NCI-H1092 (cell line): ENCODE data around the gene RETREG2.
A peak's percentile ranks its signal among the peaks of the same experiment; 100 is the strongest.

Experiments
- DNase-seq: peaks from one replicate; lab custom pipeline; 2025; lab: John Stamatoyannopoulos, UW

RETREG2 gene

DNA sequence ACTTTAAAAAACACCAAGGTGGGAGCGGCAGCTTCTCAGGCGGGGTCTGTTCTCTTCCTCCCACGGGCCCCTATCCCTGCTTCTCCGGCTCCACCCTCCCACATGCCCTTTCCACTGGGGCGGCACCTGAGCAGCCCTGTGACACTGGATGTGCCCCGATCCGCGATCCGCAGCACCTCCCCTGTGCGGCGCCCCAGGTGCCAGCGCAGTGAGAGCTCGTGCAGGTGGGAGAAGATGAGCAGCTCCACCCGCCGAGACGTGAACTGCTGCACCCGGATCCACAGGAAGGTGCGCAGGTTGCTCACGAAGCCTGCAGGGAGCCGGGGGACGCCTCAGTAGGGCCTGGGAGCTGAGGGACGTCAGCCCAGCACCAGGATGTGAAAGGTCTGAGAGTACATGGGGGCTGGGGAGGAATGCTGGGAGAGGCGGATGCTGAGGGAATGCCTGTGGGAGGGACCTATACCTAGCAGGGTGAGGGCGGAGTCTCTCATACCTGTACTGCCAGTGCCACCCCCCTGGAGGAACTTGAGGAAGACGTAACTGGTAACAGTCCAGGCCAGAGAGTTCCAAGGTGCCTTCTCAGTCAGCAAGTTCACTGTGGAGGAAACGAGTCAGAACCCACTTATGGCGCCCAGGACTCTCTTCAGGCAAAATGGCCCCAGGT lies 37.9 kb downstream of the RETREG2 start:
- DNase-seq, result no peak

DNA sequence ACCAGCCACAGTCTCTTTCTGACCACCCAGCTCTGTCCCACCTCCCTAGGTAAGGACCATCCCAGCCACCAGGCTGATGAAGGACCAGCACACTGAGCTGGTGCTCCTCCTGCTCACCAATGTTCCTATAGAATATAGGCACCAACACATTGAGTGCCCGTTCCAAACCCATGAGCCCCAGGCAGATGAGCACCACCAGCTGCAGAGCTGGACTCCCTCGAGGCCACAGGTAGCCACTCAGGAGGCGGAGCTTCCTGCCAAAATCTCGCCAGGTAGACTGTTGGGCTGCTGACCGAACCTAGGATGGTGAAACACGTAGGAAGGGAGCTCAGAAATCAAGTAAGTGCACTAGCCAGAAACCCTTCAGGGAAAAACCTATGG lies 38.5 kb downstream of the RETREG2 start:
- DNase-seq, result no peak

DNA sequence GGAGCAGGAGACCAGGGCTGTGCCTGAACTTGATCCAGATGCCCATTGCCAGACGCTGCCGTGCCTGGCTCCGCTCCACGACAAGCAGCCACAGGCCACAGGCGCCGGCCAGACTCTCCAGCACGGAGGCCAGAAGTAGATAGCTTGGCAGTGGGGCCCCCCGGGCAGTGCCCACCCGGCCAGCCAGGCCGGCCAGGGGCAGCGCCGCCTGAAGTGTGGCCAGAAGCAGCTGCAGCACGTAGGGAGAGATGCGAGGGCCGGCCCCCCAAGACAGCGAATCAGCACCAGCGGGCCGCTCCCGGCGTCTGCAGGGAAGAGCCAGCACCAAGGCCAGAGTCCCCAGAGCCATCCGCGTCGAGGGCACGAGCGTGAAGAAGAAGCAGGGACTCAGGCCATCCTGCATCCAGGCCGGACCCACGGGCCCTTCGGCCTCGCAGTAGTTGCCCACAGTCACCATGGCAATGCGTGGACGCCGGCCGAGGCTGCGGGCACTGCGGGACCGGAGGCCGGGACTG lies 40.2 kb downstream of the RETREG2 start:
- DNase-seq, result peak; percentile 52

DNA sequence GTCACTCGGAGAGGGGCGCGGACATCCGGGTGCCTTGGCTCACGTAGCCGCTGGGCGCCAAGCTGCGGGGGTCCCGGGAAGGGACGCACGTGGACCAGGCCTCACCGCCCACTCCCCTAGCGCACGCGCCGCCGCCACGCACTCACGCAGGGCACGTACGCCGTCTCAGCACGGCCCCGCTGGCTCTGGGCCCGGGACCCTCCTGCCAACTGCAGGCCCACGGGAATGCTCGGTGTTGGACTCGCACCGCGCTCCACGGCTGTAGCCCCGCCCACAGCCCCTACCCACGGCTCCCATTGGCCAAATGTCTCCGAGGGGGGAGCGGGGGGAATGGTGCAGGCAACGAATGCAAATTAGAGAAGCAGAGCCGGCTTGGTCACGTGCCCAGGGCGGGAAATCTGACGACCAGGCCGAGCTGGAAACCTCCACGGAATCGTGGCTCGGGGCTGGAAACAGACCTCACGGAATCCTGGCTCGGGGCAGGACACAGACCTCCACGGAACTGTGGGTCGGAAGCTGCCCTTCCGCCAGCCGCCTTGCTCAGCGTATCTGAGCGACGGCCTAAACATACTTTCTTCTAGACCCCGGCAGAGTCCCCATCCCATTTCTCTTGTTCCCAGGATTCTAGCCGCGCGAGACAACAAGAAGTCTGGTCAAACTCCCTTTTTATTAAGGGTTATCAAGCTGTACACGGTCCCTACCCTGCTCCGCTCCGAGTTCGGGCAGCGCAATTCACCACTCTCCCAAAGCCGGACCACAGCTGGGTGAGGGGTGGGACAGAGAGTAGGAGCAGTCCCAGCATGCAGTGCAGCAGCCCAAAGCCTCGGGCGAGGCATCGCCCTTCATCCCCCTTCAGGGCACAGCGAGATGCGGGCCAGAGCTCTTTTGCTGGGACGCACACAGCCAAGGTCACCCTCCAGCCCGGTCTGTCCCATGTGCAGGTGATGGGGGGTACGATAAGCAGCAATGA lies 40.9 kb downstream of the RETREG2 start, which contains the start of gene ABCB6:
Gene ABCB6, minus strand, starts transcription at position 227 of the 970 bp plus-strand sequence. CDS start 285 bp downstream, outside the sequence.
- DNase-seq, result peak; percentile 88

DNA sequence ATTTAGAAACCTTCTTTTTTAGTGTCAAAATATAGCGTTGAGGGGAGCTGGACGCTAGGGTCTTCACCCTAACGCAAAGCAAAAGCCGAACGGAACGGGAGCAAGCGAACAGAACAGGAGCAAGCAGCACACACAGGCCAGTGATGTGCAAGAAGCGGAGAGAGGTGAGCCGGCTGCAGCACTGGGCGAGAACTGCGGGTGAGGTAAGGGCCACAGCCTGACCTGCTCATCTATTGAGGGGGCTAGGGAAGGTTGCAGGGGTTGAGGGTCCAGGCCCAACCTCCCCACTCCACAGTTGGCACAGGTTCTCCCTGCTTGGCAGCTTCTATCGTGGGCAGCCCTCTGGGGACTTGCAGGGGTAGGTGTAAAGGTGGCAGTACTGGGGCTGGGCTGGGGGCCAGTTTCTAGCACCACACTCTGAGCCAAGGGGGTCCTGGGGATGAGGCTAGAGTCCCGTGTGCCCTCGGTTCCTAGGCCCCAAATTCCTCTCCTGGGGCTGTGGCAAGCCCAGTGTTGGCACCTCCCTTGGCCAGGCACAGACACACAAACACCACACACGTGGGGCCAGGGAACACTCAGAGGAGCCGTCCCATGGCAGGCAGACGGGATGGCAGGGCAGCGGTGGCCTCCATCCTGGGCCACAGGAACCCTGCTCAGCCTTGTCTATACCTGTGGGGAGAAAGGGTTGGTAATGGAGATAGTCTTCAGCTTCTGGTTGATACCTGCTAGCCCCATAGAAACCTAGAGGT lies 41.9 kb downstream of the RETREG2 start:
- DNase-seq, result no peak

DNA sequence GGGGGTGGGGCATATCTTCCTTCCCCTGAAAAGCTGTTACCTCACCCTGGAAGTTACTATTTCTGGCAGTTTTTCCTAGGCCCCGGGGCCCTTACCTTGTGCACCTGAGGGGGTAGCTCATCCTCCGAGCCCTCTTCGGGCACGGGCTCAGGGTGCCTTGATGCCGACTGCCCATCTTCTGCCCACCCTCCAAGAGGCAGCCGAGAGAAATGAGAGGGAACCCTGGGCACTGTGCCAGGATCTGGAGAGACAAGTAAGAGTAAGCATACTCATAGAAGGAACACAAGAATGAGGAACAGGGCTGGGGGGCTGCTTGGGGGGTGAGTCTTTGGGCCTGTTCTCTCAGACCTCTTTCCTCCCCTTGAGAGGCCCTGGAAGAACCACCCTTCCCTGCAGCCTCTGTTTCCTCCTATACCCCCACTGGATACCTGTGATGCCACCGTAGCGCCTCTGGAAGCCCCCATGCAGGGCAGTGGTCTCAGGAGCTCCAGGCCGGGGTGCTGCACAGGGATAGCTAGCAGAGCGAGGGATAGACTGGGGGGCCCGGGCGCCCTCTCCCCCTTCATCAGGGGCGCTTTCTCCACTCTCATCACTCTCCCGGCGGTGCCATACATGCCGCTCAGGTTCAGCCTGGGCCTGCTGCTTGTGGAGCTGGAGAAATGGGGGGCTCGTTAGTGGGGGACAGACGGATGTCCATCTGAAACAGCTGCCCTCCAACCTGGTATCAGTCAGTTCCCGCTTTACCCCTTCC lies 42.8 kb downstream of the RETREG2 start:
- DNase-seq, result no peak

DNA sequence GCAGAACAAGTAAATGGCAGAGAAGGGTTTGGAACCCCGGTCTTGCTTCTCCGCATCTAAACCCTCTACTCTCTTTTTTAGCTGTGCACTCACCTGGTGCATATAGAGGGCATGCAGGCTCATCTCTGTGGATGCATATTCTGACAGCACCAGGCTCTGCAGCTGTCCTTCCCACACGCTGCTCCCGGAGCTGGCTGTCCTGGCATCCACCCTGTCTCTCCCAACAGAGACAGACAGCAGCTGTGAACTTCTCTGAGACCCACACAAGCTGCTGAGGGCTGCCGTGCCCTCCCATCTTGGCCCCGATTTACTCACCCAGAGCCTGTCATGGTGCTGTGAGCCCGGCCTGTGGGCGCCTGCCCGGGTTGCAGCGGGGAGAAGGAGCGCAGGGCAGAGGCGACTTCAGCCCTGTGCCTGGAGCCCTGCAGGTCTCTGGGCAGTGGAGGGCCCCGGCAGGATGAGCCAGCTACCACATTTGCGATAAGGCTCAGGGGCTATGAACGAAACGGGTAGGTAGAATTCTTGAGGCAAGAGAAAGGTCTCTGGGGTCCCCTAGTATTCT lies 44.0 kb downstream of the RETREG2 start:
- no peak for DNase-seq

DNA sequence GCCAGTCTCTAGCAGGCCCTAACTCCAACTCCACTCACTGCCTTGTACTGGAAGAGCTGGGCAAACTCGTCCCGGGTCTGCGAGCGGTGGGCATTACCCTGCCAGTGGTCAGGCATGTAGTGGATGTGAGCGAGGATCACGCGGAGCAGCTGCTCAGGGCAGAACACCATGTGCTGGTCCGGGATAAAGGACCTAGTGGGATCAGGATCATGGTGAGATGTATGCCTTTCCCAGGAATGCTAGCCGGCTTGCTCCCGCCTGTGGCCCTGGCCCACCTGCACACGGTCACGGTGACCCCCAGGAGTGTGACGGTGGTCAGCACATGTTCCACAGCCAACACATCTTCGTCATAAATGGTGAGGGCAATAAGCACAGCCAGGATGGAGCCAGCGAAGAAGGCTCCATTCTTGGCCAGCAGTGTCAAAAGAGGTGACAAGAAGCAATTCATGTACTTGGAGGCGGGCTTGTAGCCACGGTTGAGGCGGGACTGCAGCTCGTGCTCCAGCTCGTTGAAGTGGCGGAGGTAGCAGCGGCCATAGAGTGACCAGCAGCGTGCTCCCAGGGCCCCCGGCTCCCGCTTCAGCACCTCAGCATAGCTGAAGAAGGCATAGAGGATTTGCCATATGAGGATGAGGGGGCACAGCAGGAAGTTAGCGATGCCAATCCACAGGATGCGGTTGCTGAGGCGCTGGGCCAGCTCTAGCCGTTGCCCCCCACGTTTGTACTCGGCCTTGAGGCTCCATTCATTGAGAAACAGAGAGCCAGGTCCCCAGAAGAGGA lies 45.9 kb downstream of the RETREG2 start:
- DNase-seq, result no peak

DNA sequence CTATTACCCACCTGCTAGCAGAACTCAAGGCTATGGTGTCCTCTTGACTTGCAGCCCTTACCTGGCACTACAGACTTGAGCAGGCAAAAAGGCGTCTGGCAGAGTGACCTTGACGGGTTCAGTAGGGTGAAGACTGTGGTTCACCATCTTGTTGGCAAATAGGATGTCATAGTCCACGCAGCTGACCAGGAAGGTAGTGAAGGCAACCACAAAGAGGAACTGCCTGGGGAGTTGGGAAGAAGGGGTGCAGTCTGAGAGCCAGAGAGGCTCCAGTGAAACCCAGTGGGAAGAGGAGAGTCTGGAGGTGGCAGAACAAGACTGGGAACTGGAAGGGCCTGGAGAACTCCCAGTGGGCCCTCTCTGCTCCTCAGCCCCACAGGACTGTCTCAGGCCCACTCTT lies 47.3 kb downstream of the RETREG2 start:
- no peak for DNase-seq

DNA sequence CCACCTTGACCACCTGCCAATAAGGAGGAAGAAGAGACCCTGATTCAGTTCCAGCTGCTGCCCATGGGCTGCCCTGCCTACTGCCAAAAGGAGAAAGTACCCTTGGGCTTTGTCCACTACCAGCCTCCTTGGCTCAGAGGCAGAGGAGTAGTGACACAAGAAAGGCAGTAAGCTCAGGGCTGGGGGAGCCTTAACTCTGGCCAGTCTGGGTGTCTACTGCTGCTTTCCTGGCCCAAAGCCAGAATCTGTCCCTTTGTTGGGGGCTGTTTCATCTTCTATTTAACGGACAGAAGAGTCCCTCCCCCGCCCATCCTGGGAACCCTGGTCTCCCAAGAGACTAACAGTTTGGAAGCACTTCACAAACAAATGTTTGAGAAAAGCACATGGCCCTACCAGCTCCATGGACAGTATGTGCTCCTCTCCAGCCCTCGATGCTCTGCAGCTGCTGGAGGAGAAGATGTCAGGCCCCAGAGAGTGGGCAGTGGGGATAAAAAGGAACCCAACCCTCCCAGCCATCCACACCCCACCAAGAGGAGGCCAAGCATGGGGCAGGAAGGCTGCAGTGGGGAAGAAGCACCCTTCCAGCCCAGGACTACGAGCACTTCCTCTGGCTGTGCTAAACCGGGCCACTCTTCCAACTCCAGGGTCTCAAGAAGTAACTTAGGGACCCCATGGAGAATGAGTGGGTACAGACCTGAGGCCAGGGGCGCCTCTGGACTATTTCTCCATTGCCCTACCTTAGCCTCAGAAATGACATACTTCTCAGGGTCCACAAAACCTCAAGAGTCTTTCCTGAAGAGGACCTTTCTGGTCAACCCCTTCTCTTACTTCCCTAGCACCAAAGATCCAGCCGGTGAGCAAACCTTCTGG lies 50.2 kb downstream of the RETREG2 start:
- no peak for DNase-seq

DNA sequence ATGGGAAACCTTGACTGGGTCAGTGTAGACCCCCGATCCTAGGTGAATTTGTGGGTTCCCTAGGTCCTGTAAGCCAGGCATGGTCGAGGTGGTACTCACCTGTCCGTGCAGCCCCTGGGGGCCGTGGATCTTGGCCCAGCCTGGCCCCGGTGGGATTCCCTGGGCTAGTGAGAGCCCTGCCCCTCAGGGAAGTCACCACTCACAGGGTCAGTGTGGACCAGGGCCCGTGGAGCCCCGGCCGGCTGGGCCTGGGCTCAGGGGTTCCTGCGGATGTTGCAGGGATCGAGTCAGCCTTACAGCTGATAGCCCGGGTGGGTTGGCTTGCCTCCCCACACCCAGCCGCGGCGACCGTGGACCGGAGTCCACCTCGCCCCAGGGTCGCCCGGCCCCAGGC lies 50.8 kb downstream of the RETREG2 start:
- no peak for DNase-seq

DNA sequence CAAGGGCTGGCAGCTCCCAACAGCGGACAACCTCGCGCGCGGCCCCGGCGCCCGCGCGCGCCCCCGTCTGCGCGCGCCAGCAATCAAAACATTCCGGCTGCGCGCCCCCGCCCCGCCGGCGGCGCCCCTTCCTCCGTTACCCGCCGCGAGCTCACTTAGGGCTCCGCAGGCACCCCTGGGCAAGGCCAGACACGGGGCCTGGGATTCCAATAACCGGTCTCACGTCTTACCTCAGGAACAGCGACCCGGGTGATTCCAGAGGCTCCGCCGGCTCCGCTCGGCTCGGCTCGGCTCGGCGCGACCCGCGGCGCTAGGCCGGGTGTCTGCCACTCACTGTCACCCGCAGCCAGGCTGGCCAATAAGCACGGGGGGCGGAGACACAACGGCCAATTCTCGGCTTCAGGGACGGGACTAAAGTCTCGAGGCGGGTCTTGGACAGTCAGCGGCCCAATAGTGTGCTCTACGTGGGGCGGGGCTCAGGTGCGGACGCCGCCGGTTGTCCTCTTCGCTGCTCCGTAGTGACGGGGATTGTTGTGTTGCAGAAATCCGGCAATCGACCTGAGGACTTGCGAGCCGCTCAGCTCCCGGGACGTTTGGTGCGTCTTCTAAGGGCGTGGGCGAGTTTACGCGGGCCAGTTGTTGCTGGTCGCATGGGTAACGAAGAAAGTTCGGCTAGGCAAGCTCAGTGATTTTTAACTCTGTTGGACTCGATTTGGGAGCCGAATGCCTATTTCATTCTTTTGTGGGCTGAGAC lies 51.4 kb downstream of the RETREG2 start, which contains the start of the genes ANKZF1 and ATG9A:
Gene ANKZF1, plus strand, starts transcription at position 502 of the 754 bp plus-strand sequence. CDS start 452 bp downstream, outside the sequence.
Gene ATG9A, minus strand, starts transcription at position 332 of the 754 bp plus-strand sequence. CDS start 1,612 bp downstream, outside the sequence.
- DNase-seq, result peak; percentile 94

DNA sequence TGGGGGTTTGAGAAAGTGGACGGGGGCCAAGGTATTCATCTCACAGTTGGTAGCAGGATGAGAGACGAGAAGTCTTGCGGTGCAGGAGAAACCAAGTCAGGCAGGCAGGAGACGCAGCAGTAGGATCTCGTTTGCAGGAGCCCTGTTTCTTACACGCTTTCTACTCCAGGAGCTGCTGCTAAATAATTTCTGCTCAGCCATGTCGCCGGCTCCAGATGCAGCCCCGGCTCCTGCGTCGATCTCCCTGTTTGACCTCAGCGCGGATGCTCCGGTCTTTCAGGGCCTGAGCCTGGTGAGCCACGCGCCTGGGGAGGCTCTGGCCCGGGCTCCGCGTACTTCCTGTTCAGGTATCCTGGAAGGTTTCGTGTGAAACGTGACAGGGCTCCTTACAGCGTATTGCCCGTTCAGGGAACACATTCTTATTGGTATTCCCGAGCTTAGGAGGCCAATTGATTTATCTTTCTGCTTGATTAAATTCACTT lies 52.0 kb downstream of the RETREG2 start:
- DNase-seq, result no peak

DNA sequence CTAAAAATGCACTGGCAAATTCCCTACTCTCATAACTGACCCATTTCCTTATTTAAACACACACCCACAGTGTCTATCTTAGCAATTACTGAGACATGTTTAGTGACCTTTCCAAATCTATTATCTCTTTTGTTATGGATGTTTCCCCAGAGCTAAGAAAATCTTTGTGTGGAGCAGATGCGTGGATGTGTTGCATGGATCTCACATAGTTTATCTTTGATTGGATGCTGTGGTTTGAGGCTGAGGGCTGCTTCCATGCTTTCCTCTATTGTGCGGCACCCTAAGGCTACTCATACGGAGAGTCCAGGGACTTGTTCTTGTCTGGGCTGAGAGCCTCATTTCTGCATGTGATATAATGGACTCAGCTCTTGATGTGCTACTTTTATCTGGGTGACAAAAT lies 56.3 kb downstream of the RETREG2 start:
- DNase-seq, result no peak
